ENCODE measurements around the gene STT3B.
"Not testable (repeated sequence)": the region's sequence is repeated elsewhere in the genome, so short reads cannot be mapped to it uniquely, and the experiment has no call there.

STT3B gene

DNA sequence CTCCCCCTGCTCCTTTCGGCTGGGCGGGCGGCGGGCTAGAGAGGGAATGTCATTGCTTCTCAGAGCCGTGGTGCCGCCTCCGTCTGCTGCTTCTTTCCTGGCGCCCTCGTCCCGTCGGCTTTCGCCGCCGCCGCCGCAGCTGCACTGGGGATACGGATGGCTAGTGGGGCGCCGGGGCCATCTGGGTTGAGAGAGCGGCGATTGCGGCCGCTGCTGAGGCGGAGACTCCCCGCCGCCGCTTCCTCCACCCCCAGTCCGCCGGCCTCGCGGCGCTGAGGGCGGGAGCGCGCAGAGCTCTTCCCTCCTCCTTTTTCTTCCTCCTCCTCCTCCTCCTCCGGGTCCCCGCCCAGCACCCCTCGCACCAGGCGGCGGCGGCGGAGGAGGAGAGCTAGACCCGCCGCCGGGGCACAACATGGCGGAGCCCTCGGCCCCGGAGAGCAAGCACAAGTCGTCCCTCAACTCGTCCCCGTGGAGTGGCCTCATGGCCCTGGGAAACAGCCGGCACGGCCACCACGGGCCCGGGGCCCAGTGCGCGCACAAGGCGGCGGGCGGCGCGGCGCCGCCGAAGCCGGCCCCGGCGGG lies at the start of gene STT3B:
TSS of gene STT3B (plus strand) at position 339 of the 582 bp plus-strand sequence. CDS start at position 413, 74 bp downstream.
- peak; percentile 87 for DNase-seq

DNA sequence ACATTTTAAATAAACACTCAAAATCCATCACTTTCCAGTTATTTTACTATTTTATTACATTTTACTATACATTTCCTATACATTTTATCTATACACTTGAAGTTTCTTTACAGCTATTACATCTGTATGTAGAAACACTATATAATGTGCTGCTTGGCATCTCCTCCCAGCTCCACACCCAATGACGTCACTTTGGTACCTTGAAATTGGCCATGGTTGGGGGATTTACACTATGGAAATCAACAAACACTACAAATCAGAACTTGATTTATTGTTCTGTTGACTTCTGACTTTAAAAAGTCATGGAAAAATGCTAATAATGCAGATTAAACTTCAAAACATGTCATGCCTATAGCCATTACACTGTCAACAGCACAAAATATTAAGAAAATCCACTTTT lies 48.9 kb upstream of the STT3B start:
- DNase-seq: no peak

DNA sequence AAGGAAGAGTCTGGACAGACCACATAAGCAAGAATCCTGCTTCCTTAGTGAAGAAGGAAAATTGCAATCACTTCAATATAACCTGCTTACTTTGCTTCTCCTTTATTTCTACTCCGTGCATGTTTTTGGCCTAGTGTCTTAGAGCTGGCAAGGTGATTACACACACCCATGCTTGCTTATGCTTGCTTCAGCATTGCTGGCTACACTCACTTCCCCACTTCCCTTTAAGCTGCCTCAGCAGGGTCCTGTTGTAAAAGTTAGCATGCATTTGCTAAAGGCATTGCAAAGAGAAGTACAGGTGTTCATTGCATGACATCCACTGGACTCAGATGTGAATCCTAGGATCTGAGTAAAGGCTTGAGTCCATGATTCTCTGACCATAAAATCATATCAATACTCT lies 47.5 kb upstream of the STT3B start:
- peak; percentile 86 for DNase-seq

DNA sequence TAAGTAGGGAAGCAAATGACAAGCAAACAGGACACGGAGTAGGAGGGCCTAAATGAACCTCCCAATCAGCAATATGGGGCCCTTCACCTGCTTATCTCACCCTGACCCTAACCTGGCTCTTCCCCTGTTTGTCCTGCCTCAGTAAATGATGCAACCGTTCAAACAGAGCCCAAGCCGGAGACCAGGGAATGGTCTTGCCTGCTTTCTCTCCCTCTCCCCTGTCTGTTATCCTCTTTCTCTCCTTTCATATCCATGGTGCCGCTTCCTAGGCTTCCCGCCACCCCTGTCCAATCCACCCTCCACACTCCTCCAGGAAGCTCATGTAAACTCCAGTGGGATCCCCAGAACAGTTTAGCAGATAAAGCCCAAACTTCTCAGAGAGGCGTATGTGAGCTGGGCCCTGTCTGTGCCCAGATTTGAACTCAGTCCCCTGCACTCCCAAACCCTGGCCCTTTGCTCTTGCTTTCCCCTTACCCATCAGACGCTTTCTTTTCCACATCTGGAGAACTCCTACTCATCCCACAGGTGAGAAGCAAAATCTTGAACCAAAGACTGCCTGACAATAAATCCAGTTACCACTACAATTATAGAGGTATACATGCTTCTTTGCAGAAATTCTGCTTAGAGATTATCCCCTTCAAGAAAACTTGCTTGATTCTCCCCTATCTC lies 45.7 kb upstream of the STT3B start:
- no peak for DNase-seq

DNA sequence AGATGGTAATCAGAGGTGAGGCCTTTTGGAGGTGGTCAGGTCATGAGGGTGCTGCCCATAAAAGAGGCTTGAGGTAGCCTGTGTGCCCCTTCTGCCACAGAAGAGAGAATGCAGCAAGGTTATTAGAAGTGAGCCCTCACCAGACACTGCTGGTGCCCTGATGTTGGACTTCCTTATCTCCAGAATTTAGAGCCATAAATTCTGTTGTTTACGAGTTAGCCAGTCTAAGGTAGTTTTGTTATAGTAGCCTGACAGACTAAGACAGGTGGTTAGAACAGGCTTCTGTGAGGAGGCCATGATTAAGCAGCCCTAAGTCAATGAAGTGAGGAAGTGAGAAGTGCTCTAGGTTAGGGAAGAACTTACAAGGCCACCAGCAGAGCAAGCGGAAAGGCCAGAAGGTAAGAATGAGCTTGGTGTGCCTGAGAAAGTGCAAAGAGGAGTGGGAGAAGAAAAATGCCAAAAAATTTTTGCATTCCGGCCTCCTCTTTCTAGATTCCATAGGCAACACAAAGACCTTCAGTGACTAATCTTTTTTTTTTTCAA lies 44.2 kb upstream of the STT3B start:
- DNase-seq: no peak

DNA sequence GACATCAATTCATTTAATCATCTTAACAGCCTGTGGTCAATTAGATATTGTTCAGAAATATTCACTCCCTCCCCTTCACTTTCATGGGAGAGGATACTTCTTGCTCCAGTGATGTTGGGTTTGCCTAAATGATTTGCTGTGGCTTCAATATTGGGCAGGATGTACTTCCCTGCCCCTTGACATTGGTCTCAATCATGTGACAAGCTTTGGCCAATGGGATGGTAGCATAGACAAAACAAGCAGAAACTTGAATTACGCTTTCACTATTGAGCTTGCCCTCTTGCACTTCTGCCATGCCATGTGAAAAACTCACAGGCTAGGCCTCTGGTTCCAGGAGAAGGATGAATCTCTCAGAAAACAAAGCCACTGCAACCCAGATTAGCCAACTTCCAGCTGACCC lies 42.2 kb upstream of the STT3B start:
- no peak for DNase-seq

DNA sequence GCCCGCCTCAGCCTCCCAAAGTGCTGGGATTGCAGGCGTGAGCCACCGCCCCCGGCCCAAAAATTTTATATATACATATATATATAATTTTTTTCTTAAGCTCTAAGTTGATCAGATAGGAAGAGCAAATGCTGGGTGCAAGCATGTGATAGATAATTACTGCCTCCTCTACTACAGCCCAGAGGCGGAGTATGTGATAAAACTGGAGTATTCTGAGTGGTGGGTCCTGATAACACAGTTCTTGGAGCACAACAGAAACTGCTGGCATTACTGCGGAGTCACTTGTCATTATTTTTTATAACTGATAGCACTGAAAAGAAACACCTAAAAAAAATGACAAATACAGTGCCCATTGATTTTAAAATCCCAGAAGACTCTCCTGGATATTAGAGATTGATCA lies 41.1 kb upstream of the STT3B start:
- no peak for DNase-seq

DNA sequence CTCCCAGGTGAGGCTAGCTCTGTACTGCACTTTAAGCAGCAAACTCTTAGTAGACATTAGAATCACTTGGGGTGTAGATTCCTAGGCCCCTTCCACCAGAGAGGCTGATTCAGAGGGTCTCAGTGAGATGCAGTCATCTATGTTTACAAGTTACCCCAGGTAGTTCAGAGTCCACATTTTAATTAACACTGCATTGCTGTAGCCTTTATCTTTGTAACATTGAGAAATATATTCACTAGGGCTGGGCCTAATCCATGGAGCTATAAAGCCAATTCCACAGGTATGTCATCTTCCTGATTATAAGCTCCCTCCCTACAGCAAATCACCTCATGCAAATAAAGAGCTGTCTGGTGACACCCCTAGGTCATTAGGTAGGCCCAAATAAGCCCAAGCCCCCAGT lies 39.6 kb upstream of the STT3B start:
- no peak for DNase-seq

DNA sequence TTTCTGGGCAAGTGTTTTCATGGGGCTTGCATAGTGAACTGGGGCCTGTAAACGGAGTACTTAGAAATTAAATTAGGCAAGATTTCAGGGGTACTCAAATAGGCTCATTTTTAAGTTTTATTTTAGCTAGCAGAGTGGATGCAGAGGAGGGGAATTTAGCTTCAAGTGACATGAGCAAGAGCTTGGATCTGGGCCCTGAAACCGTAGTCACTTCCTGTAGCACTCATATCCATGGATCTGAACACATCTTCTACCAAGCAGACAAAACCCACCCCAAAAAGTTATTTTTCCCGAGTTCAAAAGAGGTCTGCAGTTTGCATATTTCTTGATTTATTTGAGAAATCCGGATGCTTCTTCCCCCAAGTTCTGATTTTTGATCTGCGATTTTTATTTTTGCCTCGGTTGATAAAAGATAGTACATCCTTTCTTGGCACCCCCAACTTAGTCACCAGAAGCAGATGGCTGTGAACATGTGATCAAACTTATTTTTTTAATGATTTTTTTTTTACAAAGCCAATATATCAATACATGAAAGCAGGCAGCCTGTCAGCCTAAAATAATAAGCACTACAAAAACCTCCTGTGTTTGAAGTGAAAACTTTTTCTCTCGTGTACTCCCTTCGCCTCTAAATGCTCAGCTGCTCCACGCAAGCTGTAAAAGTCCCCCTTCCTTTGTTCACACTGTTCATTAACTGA lies 36.6 kb upstream of the STT3B start:
- DNase-seq: no peak

DNA sequence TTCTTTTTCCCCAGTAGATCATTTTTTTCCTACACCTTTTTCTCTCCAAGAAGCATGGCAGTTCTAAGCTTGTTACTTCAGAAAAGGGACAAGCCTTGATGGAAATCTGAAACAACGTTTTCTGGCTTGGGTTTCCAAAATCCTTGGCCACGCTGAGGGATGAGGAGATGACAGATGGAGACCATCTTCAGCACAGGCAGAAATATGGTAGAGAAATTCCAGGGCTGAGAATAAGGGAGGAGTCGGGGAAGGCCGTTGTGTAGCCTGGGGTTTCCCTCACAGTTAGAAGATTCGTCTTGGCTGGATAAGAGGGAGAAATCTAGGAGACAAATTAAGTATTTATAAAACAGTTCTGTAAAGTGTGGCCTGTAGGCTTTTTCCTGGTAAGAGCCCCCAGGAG lies 33.9 kb upstream of the STT3B start:
- DNase-seq: no peak

DNA sequence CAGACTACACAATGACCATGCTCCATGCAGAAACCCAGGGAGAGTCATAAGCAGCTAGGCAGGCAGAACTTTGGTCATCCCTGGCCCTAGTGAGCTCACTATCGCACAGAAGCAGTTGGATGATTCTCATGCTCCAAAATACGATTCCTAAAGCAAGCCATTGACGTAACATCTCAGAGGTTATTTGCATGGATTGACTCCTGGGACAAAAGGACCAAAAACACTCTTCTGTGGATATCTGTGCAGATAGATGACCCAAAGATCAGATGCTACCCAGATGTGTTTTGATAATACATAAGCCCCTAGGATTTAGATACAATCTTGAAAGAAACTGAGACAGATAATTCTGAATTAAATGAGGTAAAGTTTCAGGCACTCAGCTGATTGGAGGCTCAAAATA lies 33.4 kb upstream of the STT3B start:
- DNase-seq: no peak

DNA sequence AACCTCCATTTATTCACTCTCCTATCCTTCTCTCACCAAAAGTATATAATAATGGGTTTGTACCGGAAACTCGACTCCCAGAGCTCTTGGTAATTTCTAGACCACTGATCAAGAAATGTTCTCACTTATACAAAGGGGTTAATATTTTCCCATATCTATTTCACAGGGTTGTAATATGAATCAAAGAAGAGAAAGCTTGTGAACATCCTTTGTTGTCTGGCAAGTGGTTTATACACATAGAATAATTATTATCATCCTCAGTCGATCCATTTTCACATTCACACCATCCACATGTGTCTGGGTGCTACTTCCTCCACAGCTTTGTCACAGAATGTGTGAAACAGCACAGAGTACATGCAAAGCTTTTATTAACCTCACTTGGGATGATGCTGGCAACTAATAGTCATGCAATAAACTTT lies 29.9 kb upstream of the STT3B start:
- no peak for DNase-seq

DNA sequence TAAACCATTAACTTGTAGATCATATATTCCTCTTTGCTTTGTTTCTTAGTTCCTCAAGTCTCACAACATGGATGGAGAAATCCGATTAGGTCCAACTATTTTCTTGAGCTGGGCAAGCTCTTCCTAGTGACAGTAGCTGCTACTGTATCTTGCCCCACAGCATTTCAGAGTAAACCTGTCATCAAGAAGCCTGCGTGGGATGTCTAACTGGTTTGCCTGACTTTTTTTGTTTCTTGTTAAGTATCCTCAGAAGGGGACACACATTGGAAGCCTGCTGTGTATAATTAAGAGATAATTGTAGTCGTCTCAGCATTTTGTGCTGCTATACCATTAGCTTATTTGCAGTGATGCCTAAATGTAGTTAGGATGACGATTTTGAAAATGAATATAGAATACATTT lies 29.3 kb upstream of the STT3B start:
- no peak for DNase-seq

DNA sequence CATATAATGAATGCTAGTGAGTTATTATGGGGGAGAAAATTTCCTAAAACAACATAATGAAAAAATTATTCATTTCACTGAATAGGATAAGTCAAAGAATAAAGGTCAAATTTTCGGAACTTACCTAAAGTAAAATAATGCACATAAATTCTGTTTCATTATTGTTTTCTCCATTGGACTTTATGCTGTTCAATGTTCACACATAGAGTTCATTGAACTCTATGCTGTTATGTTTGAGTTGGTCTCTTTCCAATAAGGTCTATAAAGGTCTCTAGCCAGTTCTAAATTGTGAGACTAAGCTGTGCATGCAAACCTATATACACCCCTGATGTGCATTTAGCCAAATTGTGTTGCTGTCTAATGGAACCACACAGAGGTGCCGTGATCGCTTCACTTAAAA lies 28.5 kb upstream of the STT3B start:
- no peak for DNase-seq

DNA sequence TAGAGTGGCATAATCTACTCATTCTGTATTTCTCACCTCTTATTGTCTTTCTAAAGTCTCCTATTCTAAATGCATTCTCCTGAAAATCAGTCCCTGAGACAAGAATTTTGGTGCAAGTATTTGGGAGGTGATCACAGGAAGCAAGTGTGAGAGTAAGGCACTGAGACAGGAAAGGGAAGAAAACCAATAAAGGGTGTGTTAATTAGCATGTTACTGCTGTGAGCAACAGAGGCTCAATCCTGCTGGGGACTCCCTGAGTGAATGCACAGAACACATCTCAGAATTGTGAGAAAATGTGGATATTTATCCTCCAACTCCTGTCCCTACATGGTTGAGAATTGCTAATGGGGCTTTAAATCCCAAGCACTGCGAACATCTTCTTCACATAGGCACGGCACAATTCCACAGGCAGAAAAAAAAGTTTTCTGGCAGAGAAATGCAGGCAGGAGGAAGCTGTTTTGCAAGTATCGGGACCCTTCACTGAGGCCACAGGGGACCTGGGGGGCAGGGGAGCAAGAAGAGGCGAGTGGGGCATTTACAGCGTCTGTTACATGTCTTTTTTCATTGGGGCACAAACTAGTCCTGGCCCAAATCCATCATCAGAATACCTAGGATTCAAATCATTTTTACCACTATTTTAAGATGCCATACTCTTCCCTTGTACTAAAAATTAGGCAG lies 27.2 kb upstream of the STT3B start:
- no peak for DNase-seq

DNA sequence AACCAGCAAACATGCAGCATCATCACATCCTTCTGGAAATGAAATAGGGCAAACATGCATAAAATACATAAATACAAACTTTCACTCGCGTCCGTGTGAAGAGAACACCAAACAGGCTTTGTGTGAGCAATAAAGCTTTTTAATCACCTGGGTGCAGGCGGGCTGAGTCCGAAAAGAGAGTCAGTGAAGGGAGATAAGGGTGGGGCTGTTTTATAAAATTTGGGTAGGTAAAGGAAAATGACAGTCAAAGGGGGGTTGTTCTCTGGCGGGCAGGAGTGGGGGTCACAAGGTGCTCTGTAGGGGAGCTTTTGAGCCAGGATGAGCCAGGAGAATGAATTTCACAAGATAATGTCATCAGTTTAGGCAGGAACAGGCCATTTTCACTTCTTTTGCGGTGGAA lies 26.2 kb upstream of the STT3B start:
- DNase-seq: not testable (repeated sequence)

DNA sequence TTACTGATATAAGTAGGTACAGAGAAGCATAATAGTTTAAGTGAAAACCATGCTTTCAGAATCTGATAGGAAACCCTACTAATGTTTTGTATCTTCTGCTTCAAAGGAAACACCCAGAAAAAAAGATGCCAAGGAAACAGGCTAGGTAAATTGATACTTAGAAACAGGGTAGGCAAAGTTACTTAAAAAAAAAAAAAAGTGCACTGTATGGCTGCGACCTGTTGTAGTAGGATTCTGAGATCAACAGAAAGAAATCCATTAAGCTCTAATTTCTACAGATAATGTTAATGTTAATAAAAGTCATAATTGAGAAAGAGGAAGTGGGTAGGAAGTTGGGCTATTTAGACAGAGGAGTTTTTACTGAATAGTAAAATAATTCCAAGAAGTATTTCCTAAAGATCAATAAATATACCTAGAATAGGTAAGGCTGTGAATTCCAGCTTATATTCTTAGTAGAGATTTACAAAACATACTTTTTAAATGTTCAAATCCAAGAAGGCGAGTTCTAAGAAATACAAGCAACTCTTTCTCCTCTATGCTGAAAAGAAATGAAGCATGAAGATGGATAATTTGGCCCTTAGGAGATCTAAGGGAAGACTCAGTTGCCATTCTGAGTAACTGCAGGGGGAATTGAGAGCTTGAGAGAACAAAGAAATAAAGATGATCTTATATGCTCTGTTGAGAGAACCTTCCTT lies 24.1 kb upstream of the STT3B start:
- DNase-seq: no peak

DNA sequence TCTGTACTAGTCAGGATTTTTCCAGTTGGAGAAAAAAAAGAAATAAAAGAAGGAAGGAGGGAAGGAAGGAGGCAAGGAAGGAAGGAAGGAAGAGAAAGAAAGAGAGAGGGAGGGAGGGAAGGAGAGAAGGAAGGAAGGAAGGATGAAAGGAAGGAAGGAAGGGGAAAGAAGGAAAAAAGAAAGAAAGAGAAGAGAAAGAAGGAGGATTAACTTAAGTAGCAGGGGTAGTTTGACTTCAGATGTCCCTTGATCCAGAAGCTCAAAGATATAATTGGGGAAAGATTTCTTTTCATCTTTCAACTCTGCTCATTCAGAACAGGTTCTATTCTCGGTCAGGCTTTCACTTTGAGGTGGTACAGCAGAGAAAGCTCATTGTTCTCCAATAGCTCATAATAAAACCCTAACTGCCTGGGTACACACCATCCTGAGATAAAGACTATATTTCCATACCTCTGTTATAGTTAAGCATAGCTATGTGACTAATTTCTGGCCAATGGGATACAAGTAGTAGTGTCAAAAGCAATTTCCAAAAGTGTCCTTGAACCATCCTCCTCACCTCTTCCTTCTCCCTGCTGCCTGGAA lies 23.5 kb upstream of the STT3B start:
- DNase-seq: no peak

DNA sequence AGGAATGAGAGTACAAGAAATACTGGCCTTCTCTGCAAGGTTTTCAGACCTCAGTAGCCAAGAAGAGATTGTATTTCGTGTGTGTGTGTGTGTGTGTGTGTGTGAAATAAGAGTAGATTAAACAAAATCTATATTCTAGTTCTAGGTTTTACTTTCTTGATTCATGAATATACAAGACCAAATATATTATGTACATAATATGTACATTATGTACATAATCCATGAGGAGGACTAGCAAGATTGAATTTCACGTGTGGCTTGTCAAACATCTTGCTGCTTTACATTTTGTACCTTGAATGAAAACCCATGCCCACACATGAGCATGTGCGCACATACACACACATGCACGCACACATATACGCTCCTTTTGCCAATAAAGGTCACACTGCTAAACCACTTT lies 18.2 kb upstream of the STT3B start:
- no peak for DNase-seq

DNA sequence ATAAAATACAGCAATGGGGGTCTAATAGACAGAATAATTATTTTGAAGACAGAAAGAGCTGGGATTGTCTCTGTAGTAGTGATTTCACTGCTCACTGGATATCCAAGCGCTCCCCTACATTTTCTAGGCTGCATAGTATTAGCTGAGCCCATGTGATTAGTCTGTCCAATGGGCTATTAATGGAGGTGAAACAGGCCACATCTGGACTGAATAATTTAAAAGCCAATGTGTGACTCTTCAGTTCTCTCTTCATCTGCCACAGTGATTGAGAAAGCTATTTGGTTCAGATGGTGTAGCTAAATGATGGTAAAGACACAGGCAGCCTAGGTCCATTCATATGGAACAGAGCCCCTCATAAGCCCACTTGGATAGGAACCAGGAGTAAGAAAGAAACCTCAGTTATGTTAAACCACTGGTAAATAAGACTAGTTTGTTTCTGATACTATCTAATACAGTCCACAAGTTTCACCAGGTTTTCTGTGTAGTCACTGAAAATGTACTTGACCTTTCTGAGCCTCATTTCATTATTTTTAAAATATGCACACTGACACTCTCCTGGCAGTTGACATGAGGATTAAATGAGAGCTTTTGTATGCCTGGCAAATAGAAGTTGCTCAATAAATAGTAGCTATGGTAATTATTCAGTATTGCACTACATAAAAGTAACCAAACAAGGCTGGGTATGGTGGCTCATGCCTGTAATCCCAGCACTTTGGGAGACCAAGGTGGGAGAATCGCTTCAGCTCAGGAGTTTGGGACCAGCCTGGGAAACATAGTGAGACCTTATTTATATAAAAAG lies 17.0 kb upstream of the STT3B start:
- no peak for DNase-seq

DNA sequence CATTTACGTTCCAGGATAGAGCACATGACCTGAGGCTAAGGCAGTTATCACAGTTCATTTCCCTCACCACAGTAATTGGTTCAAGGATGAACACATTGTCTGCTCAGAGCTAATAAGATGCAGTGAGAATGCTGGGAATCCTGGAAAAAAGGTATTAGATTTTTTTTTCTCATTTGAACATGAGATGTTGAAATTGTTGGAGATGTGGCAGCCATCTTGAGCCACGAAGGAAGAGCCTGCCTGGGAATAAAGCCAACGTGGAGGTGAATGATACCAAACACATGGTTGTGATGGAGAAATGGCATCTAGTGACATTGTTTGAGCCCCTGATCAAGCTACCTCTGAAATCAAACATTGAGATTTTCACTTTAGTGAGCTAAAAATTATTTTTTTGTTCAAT lies 16.0 kb upstream of the STT3B start:
- DNase-seq: no peak

DNA sequence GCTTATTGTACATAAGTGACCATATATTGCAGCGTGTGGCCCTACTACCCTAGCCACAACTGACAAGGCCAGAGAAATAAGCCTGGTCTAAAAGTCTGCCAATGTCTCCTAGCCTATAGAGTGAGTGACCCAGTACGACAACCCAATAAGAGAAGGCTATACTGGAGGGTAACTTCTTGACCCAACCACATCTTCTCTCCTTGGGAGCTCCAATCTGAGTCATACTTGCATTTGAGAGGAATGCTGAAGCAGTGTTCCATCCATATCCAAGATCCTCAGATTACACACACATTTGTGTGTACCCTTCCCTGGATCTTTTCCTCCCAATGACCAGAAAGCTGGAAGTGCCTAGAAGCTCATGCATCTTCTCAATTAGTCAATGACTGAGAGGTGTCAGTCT lies 11.3 kb upstream of the STT3B start:
- DNase-seq: no peak

All from RPMI8226 (cell line).